Measurements from ENCODE around the gene RHOV.
A peak's percentile ranks its signal among the peaks of the same experiment; 100 is the strongest.

Gene RHOV

DNA sequence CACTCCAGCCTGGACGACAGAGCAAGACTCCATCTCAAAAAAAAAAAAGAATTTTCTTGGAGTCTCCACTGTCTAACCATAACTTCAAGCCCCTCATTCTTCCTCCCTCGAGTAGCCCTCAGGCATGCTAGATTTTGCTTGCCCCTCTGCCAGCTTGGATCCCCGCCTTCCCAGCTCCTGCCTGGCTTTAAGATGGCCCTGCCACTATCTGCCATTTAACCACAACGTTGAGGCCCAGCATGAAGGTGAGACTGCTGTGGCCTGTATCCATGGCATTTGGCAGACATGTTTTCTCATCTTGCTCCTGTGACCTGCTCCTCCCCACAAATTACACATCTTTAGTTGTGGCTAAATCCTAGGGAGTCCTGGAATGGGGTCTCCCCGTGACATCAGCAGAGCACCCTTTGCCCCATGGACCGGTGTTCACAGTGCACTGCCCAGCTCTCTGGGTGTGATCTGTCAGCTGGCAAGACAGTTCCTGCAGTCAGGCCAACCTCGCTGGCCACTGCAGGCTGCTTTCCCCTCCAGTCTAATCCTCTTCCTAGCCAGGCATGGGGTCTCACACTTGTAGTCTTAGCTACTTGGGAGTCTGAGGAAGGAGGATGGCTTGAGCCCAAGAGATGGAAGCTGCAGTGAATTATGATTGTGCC, 30.6 kb upstream of the RHOV start:
- DNase-seq (ENCODE audit: low read depth), result no peak

DNA sequence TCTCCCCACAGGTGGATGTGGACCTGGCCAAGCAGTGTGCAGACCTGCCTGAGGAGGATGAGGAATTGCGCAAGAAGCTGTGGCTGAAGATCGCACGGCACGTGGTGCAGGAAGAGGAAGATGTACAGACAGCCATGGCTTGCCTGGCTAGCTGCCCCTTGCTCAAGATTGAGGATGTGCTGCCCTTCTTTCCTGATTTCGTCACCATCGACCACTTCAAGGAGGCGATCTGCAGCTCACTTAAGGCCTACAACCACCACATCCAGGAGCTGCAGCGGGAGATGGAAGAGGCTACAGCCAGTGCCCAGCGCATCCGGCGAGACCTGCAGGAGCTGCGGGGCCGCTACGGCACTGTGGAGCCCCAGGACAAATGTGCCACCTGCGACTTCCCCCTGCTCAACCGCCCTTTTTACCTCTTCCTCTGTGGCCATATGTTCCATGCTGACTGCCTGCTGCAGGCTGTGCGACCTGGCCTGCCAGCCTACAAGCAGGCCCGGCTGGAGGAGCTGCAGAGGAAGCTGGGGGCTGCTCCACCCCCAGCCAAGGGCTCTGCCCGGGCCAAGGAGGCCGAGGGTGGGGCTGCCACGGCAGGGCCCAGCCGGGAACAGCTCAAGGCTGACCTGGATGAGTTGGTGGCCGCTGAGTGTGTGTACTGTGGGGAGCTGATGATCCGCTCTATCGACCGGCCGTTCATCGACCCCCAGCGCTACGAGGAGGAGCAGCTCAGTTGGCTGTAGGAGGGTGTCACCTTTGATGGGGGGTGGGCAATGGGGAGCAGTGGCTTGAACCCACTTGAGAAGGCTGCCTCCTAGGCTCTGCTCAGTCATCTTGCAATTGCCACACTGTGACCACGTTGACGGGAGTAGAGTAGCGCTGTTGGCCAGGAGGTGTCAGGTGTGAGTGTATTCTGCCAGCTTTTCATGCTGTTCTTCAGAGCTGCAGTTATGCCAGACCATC, 28.8 kb upstream of the RHOV start:
- no peak for DNase-seq (ENCODE audit: low read depth)

DNA sequence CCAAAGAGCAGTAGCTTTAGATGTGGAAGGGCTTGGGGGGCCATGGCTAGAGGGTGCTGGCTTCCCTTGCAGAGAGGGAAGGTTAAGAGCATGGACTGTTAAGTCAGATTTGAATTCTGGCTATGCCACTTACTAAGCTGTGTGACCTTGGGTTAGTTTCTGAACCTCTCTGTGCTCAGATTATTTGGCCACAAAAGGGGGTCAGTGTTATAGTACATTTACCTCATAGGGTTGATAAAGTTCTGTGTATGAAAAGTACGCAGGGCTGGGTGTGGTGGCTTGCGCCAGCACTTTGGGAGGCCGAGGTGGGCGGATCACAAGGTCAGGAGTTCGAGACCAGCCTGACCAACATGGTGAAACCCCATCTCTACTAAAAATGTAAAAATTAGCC, 27.0 kb upstream of the RHOV start:
- no peak for DNase-seq (ENCODE audit: low read depth)

DNA sequence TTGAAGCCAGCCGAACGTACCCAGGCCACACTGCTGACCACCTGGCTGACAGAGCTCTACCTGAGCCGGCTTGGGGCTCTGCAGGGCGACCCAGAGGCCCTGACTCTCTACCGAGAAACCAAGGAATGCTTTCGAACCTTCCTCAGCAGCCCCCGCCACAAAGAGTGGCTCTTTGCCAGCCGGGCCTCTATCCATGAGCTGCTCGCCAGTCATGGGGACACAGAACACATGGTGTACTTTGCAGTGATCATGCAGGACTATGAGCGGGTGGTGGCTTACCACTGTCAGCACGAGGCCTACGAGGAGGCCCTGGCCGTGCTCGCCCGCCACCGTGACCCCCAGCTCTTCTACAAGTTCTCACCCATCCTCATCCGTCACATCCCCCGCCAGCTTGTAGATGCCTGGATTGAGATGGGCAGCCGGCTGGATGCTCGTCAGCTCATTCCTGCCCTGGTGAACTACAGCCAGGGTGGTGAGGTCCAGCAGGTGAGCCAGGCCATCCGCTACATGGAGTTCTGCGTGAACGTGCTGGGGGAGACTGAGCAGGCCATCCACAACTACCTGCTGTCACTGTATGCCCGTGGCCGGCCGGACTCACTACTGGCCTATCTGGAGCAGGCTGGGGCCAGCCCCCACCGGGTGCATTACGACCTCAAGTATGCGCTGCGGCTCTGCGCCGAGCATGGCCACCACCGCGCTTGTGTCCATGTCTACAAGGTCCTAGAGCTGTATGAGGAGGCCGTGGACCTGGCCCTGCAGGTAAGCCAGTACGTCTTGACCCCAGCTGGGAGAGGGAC, 26.4 kb upstream of the RHOV start:
- no peak for DNase-seq (ENCODE audit: low read depth)

DNA sequence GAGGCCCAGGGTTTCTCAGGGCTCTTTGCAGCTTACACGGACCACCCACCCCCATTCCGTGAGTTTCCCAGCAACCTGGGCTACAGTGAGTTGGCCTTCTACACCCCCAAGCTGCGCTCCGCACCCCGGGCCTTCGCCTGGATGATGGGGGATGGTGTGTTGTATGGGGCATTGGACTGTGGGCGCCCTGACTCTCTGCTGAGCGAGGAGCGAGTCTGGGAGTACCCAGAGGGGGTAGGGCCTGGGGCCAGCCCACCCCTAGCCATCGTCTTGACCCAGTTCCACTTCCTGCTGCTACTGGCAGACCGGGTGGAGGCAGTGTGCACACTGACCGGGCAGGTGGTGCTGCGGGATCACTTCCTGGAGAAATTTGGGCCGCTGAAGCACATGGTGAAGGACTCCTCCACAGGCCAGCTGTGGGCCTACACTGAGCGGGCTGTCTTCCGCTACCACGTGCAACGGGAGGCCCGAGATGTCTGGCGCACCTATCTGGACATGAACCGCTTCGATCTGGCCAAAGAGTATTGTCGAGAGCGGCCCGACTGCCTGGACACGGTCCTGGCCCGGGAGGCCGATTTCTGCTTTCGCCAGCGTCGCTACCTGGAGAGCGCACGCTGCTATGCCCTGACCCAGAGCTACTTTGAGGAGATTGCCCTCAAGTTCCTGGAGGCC, 25.6 kb upstream of the RHOV start:
- no peak for DNase-seq (ENCODE audit: low read depth)

DNA sequence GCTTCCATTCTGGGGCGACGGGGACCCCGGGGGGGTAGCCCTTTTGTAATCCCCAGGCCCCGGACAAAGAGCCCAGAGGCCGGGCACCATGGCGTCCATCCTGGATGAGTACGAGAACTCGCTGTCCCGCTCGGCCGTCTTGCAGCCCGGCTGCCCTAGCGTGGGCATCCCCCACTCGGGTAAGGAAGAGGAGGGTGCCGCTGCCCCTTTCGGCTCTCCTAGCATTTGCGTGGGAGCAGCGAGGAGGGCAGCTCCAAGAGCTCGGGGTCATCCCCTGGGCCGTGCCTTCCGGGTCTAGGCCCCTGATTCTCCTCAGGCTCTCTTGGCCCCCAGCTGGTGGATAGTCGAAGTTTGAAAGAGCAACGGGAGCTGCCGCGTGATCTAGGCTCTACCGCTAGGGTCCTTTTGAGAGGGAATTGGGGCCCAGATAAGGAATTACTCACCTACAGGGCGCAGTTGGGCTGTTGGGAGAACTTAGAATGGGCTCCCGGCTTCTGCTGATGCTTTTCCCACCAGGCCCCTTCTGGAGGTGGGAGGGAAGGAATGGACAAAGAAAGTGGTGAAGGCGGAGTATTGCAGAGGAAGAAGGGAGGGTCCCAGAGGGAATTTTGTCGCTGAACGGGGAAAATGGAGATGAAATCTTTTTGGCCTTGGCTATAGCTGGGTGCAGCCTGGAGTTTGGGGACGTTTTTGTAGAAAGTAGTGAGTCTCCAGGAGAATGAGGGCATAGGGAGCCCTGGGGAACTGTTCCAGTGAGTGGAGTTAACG, 20.8 kb upstream of the RHOV start:
- no peak for DNase-seq (ENCODE audit: low read depth)

DNA sequence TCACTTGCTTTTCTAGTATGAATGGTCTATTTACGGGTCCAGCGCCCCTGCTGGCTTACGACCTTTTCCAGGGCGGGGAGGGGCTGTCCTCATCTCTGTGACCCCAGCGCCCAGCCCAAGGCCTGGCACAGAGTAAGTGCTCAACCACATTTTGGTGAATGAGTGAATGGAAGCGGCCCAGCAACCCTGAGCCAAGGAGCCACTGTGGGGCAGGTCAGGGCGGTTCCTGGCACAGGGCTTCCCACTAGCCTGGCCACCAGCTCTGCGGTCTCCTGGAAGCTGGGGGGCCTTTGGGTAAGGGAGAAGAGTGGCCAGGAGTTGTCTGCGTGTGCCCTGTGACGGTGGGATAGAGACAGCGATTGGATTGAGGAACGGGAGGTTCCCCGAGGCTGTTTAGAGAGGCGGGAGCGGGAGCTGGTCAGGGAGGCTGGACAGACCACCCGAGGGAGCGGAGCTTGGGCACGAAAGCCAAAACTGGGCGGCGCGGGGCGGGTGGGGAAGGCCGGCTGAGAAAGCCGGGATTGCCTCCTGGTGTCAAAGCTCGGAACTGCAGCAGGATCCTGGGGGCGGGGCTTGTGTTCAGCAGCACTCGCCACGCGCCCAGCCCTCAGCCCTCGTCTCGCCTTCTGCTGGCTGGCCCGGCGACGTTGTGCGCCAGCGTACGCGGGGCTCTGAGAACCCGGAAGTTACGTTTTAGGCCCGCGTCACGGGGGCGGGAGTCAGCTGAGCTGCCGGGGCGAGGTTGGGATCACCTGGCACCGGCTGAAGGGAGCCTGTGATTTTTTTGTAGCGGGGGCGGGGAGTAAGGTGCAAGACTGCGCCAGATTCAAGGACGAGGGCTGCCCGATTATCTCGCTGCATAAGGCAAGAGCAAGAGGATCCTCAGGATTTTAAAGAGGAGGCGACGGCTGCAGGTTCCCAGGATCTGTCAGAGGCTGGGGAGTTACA, 20.0 kb upstream of the RHOV start, which contains the start of gene VPS18:
TSS of gene VPS18 (plus strand) at position 718 of the 948 bp plus-strand sequence. CDS start 319 bp downstream, outside the sequence.
- DNase-seq (ENCODE audit: low read depth), result peak; percentile 99

DNA sequence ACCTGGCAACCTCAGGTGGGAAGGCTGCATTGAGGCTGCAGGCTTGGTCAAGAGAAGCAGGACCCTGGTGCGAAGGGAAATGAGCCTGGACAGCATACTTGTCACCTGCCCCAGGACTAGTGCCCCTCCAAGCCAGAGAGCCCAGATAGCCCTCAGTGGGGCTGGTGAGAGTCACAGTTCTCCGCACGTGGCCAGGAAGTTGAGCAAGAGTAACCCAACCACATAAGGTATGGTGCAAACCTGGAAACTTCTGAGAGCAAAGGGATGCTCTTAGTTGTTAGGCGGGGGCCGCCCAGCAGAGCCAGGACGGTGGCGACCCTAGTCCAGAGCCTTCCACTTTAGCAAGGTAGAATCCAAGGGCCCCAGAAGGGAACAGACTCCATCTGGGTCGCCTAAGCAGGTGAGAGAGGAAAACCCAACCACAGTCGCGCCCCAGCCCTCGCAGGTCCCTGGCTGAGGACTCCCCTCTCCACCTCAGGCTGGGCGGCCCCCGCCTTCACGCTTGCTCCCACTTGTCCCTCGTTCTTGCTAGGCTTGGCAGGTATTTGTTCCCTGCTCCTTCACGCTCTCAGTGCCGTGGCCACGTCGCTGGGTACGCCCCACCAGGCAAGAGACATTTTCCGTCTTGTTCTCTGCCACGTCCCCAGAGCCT, 19.1 kb upstream of the RHOV start:
- DNase-seq (ENCODE audit: low read depth), result no peak

DNA sequence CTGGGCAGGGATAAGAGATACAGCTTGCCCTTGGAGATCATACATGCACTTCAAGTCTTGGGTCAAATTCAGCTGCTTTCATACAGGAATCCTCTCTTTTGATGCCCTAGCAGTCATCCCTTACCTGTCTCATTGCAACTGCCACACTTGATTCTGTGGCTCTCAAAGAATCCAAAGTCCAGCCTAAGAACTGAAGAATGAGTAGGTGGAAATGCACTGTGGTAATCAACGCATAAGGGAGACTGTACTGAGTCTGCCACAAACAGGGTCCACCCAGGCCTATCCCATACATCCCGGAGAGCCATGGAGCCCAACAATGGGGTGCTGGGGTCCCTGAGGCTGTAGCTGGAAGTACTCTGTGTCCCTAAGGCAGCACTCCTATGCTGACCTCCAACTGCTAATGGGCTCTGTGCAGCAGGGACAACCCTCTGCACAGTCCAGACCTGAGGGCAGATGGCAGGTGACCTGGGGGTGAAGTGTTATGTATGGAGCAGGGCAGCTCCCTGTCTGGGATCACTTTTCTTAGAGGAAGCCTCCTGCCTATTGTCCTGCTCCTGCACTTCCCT, 18.5 kb upstream of the RHOV start:
- DNase-seq (ENCODE audit: low read depth), result no peak

DNA sequence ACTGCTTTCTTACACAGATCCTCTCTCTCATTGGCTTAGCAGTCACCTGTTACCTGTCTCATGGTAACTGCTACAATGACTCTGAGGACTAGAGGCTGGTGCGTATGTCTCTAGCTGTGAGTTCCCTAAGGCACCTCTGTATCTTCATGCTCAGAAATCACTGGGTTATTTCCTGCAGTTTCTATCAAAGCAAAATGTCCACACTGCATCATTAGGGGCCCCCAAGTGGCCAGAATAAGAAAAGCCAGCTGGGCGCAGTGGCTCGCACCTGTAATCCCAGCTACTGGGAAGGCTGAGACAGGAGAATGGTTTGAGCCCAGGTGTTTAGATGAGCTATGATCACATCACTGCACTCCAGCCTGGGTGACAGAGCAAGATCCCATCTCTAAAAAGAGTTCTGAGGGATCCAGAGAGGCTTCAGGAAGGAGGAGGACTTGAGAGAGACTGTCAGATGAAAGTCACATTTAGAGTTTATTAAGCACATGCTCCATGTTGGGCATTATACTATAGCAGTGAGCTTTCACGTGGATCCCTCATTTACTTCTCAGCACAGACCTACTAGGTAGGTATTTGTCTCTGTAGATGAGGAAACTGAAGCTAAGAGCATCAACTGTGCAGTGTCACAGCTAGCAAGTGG, 17.9 kb upstream of the RHOV start:
- DNase-seq (ENCODE audit: low read depth), result no peak

DNA sequence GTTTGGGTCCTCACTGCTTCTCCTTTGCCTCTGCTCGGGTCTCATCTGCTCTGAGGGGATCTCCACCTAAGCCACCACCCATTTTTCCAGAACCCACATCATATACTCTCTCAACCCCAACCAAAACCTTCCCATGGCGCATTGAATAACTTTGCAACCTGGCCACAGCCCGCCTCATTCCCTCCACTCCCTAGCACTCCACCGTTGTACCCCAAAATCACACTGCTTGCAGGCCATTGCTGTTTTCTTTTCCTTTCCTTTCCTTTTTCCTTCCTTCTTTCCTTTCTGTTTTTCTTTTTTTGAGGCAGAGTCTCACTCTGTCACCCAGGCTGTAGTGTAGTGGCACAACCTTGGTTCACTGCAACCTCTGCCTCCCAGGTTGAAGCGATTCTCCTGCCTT, 17.1 kb upstream of the RHOV start:
- no peak for DNase-seq (ENCODE audit: low read depth)

DNA sequence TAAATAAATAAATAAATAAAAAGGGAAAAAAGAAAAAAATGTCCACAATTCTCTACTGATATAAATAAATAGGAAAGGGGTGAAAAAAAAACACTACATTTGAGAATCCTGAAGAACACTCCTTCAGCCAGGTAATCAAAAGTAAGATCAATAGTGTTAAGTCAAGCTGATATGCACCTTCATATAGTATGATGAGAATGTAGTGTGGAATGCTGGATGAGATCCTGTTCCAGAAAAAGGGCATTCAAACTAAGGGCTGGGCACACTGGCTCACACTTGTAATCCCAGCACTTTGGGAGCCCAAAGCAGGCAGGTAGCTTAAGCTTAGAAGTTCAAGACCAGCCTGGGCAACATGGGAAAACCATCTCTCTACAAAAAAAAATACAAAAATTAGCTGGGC, 15.1 kb upstream of the RHOV start:
- DNase-seq (ENCODE audit: low read depth), result no peak

DNA sequence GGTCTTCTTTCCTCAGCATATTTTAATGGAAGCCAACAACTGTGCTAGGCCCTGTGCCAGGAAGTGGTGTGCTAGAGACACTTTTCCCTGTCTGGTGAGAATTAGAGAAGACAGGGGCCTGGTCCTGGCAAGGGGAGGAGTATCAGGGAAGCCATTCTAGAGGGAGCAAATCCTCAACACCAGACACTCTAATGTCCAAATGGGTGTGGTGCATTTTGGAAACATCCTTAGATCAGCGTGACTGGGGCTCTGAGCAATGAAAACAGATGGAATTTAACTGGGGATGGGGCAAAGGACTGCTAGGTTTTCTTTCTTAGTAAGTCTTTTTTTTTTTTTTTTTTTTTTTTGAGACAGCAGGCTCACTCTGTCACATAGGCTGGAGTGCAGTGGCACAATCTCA, 12.6 kb upstream of the RHOV start:
- no peak for DNase-seq (ENCODE audit: low read depth)

DNA sequence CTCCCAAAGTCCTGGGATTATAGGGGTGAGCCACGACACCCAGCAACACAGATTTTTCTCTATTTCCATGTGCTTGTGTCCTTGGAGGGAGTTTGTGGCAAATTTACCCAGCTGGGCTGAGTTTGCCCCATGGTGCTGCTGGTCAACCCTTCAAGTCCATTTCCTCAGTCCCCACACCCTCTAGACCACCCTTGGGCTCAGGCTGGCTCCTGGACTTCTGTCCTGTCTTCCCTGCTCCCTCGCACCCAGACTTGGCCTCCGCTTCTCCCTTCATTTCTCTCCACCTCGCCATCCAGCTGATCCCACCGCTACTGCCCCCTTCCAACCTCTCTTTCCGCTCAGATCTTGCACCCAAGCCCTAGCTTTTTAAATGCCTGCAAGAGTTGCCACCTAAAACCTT, 7.3 kb upstream of the RHOV start:
- no peak for DNase-seq (ENCODE audit: low read depth)

DNA sequence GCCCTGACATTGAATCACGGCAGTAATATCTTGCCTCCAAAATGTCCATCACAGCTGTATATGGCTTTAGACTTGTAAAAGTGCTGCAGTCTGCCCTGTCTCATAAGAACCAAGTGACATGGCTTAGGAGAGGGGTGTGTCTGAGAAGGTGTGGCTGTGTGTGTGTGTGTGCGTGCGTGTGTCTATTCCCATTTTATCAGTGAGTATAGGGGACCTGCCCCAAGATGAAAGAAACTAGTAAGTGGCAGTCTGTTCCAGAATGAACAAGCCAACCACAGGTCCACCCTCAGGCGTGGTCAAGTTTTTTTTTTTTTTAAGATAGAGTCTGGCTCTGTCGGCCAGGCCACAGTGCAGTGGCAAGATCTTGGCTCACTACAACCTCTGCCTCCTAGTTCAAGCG, 5.6 kb upstream of the RHOV start:
- no peak for DNase-seq (ENCODE audit: low read depth)

DNA sequence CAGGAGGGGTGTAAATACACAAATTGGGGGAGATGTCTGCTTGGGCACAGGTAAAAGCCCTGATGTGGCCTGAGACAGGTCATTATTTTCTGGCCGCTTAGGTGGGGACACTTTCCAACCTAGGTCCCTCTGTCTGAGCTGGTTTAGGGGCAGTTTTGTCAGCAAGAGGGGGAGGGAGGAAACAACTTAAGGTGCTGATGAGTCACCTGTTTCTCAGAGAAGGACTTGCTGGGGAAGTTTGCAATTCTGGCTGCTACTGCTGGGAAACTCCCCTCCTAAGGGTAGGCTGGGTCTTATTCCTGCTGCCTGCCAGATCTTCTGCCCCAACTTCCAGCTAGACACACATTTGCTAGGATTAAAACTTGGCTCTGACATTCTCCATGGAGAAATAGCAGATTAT, 4.8 kb upstream of the RHOV start:
- DNase-seq (ENCODE audit: low read depth), result no peak

DNA sequence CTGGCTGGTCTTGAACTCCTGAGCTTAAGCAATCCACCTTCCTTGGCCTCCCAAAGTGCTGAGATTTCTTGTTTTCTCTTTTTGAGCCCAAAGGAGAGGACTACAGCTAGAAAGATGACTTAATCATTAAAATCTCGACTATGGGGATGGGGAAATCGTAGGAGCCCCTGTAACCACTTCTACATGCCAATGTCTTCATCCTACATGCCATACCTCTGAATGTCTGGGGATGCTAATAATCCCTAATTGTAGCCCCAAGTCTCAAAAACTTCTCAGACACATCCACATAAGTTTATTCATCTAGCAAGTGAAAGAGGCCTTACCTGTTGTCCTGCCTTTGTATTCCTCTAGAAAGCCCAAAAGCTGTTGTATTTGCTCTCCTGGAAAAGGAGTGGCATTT, 3.7 kb upstream of the RHOV start:
- no peak for DNase-seq (ENCODE audit: low read depth)

DNA sequence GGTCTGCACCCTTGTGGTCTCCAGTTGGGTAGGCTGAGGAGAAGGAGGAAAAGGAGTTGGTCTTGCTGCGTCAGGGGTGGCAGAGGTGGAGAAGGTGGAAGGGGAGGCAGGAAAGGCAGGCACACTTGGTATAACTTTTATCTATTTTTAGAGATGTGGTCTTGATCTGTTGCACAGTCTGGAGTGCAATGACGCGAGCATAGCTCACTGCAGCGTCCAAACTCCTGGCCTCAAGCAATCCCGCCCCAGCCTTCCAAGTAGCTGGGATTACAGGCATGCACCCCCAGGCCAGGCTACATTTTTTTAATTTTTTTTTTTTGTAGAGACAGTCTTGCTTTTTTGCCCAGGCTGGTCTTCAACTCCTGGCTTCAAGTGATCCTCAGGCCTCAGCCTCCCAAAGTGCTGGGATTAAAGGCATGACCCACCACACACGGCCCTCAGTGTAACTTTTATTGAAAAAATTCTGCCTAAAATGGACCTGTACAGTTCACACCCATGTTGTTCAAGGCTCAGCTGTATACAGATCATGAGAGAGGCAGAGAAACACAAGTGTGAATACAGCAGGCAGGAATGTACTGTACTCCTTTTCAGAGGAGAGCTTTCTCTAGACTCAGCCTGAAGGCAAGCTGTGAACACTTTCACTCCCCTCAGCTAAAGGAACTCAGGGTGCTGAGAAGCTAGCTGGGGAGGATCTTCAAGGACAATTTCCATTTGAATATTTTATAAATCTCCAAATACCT, 2.1 kb upstream of the RHOV start:
- no peak for DNase-seq (ENCODE audit: low read depth)

Data from stimulated activated CD8-positive, alpha-beta memory T cell treated with anti-CD3 and anti-CD28 coated beads, Interleukin-15, amount 100 ng/mL, for 1 hour (primary cell).